K562 (cell line): ENCODE results near the gene MAPKAPK2. TPM values are rescaled to one million over a fixed set of nuclear protein-coding genes. Genes with fewer than 3 reads are reported as not detected.

ENCODE experiments used
- ATF1 ChIP-seq, 2 experiments: fragments of 450-650 bp in 1 of 2; IDR thresholded peaks; 2 replicates each; pipeline ENCODE4 v1.6.1; 2016; ENCODE audit warnings: missing compliant biosample characterization in 1 of 2, missing genetic modification characterization in 1 of 2
- CEBPZ ChIP-seq: fragments of 150-350 bp; IDR thresholded peaks from 2 replicates; pipeline ENCODE4 v1.6.1; 2014; ENCODE audit warnings: low read depth, mild to moderate bottlenecking, low read length, borderline replicate concordance
- E2F4 ChIP-seq: sonication (generic); formaldehyde crosslinking; IDR thresholded peaks from 2 replicates; pipeline ENCODE4 v1.8.0; 2022; ENCODE audit warnings: mild to moderate bottlenecking, low read depth, missing genetic modification reagents
- FOSL1 ChIP-seq: fragments of 200-800 bp; sonication (Bioruptor generic); conservative IDR thresholded peaks from 2 replicates; pipeline ENCODE4 v1.6.1; 2016; ENCODE audit warnings: missing genetic modification characterization, missing compliant biosample characterization
- MEIS2 ChIP-seq: fragments of 450-650 bp; IDR thresholded peaks from 2 replicates; pipeline ENCODE4 v1.6.1; 2014; ENCODE audit warnings: mild to moderate bottlenecking; ENCODE audit not compliant: partially characterized antibody
- NFIC ChIP-seq: fragments of 450-650 bp; IDR thresholded peaks from 2 replicates; pipeline ENCODE4 v1.6.1; 2017; ENCODE audit warnings: mild to moderate bottlenecking, inconsistent platforms
- PML ChIP-seq: IDR thresholded peaks from 2 replicates; pipeline ENCODE4 v1.6.1; 2012; ENCODE audit warnings: low read length, inconsistent platforms
- POLR2AphosphoS5 ChIP-seq: IDR thresholded peaks from 2 replicates; pipeline ENCODE4 v1.6.1; 2011; ENCODE audit warnings: mild to moderate bottlenecking, low read depth, low read length, moderate library complexity; ENCODE audit not compliant: control insufficient read depth, insufficient read depth
- RAD21 ChIP-seq, 2 experiments: fragments of 250-450 bp in 1 of 2; fragments of 450-650 bp in 1 of 2; sonication (Bioruptor Pico) in 1 of 2; formaldehyde crosslinking in 1 of 2; IDR thresholded peaks in 1 of 2; conservative IDR thresholded peaks in 1 of 2; 2 replicates each; pipeline versions ENCODE4 v1.4.0 to v1.8.0; 2020 to 2022; ENCODE audit warnings: mild to moderate bottlenecking in 2 of 2, moderate library complexity in 1 of 2
- SMARCE1 ChIP-seq: fragments of 450-650 bp; IDR thresholded peaks from 2 replicates; pipeline ENCODE4 v1.7.1; 2016; ENCODE audit warnings: mild to moderate bottlenecking
- XRCC3 ChIP-seq: fragments of 450-650 bp; IDR thresholded peaks from 2 replicates; pipeline ENCODE4 v1.6.1; 2017; ENCODE audit warnings: mild to moderate bottlenecking, moderate library complexity
- ZC3H4 ChIP-seq: sonication (generic); formaldehyde crosslinking; IDR thresholded peaks from 2 replicates; pipeline ENCODE4 v1.9.0; 2021; ENCODE audit warnings: missing genetic modification reagents, borderline replicate concordance
- ZFX ChIP-seq: sonication (generic); formaldehyde crosslinking; IDR thresholded peaks from 2 replicates; pipeline ENCODE4 v1.8.0; 2022; ENCODE audit warnings: mild to moderate bottlenecking, missing genetic modification reagents, moderate library complexity
- ZNF239 ChIP-seq: fragments of 250-450 bp; sonication (Bioruptor Pico); IDR thresholded peaks from 2 replicates; pipeline ENCODE4 v1.4.0; 2020; ENCODE audit warnings: mild to moderate bottlenecking
- polyA plus RNA-seq, 8 experiments: library from polyadenylated mRNA; depleted of rRNA in 4 of 8; stranded (reverse) in 5 of 8; unstranded in 3 of 8; fragments of >200 nt; fragmentation: Nextera tagmentation in 2 of 8; fragmentation: Illumina TruSeq in 1 of 8; extraction: Ambion mirVana in 2 of 8; extraction: Trizol in 1 of 8; gene quantifications; 2 replicates each; pipeline versions ENCODE4 v1.2.1 to v1.2.3, GENCODE V29; 2011 to 2014; ENCODE audit warnings: inconsistent platforms in 1 of 8, missing spikeins in 1 of 8
- total RNA-seq, 7 experiments: library from RNA; depleted of rRNA in 6 of 7; stranded (reverse); fragments of >200 nt in 6 of 7; fragmentation: Illumina TruSeq in 2 of 7; extraction: Trizol in 2 of 7; gene quantifications; 2 replicates each; pipeline versions ENCODE4 v1.2.1 to v1.2.3, GENCODE V29; 2011 to 2021; ENCODE audit warnings: low replicate concordance in 1 of 7
- TF ChIP-seq, protein P1 (sequence below): sonication (generic); formaldehyde crosslinking; IDR thresholded peaks from 2 replicates; pipeline ENCODE4 v1.8.0; 2022; ENCODE audit warnings: missing genetic modification reagents, mild to moderate bottlenecking, borderline replicate concordance
- TF ChIP-seq, protein P2 (sequence below): fragments of 450-650 bp; IDR thresholded peaks from 2 replicates; pipeline ENCODE4 v1.6.1; 2016; ENCODE audit warnings: low read depth, mild to moderate bottlenecking, moderate library complexity
- TF ChIP-seq, protein P3 (sequence below): fragments of 450-650 bp; conservative IDR thresholded peaks from 2 replicates; pipeline ENCODE4 v1.6.1; 2016; ENCODE audit warnings: missing genetic modification characterization, low read depth, mild to moderate bottlenecking, missing compliant biosample characterization, moderate library complexity
- TF ChIP-seq, protein P4 (sequence below): fragments of 450-650 bp; formaldehyde crosslinking; IDR thresholded peaks from 2 replicates; pipeline ENCODE4 v1.4.0; 2020; ENCODE audit warnings: mild to moderate bottlenecking, moderate library complexity

Gene MAPKAPK2
- total and polyA plus RNA-seq, 9 of the 15 experiments (the other 6 are each of a cell fraction or from before 2014, with no cell fraction given) = 0.63 to 94.2 (median 52.1) TPM

DNA sequence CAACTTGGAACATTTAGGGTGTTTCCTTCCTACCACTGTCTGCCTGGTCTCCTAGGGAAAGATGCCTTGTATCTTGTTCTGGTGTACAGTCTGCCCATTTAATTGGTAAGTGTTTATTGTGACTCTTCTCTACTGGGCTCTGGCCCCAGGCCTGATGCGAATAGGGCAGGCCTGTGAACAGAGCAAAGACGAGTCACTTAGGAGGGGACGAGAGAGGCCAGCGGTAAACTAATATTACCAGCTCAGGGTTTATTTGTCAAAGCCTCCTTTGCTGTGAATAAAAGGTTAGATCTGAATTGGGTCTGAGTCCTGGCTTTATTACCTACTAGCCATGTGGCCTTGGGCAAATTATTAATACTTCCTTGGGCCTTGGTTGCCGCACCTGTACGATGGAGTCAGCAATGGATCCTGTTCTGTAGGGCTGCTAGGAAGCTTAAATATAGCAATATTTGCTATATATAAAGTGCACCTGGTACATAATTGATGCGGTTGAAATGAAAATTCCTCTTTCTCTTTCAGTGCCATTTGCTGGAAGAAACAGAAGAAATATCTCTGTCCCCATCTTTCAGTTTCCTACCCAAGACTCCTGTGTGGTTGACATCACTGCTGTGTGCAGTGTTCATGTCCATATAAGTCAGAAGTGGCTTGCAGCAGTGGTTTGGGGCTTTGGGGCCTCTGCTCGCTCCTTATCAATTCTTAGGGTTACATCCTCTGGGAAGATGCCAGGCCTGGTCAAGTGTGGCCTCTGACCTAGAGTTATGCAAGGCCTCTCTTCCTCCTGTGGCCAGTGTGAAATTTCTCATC lies 32.4 kb downstream of the MAPKAPK2 start (continued):
- TF ChIP-seq RAD21 (CRISPR knock-in tag; conservative IDR thresholded peaks at IDR 0.05 in 1 of 2, IDR thresholded peaks at IDR 0.05 in 1 of 2) = peak in 1 of 2 experiments; percentile 40; a peak in 2 of 4 replicates
- TF ChIP-seq NFIC = peak; percentile 87
- peak; percentile 53; the same call in 1 of the 2 replicates for TF ChIP-seq PML
- peak; percentile 54; the same call in 1 of the 2 replicates for TF ChIP-seq ZFX (CRISPR knock-in tag)
- TF ChIP-seq, protein P1, sequence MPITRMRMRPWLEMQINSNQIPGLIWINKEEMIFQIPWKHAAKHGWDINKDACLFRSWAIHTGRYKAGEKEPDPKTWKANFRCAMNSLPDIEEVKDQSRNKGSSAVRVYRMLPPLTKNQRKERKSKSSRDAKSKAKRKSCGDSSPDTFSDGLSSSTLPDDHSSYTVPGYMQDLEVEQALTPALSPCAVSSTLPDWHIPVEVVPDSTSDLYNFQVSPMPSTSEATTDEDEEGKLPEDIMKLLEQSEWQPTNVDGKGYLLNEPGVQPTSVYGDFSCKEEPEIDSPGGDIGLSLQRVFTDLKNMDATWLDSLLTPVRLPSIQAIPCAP (CRISPR knock-in tag) = no peak
- TF ChIP-seq, protein P2, sequence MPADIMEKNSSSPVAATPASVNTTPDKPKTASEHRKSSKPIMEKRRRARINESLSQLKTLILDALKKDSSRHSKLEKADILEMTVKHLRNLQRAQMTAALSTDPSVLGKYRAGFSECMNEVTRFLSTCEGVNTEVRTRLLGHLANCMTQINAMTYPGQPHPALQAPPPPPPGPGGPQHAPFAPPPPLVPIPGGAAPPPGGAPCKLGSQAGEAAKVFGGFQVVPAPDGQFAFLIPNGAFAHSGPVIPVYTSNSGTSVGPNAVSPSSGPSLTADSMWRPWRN = peak; percentile 80
- TF ChIP-seq ZNF239 (CRISPR knock-in tag) = peak; percentile 61
- TF ChIP-seq FOSL1 (tag) = peak; percentile 81
- TF ChIP-seq, protein P3, sequence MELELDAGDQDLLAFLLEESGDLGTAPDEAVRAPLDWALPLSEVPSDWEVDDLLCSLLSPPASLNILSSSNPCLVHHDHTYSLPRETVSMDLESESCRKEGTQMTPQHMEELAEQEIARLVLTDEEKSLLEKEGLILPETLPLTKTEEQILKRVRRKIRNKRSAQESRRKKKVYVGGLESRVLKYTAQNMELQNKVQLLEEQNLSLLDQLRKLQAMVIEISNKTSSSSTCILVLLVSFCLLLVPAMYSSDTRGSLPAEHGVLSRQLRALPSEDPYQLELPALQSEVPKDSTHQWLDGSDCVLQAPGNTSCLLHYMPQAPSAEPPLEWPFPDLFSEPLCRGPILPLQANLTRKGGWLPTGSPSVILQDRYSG (tag) = peak; percentile 72
- 0 out of 2 replicates have a peak, but pooled peaks have one; percentile 31 for TF ChIP-seq POLR2AphosphoS5
- TF ChIP-seq ATF1 (CRISPR knock-in tag; IDR thresholded peaks at IDR 0.05) = no peak
- peak; percentile 55 for TF ChIP-seq ATF1 (tag; IDR thresholded peaks at IDR 0.05)
- peak; percentile 17 for TF ChIP-seq MEIS2
- no peak for TF ChIP-seq E2F4 (CRISPR knock-in tag)
- no peak for TF ChIP-seq ZC3H4 (CRISPR knock-in tag)
- TF ChIP-seq SMARCE1 = peak; percentile 69; the same call in 1 of the 2 replicates
- no peak for TF ChIP-seq CEBPZ
- TF ChIP-seq, protein P4, sequence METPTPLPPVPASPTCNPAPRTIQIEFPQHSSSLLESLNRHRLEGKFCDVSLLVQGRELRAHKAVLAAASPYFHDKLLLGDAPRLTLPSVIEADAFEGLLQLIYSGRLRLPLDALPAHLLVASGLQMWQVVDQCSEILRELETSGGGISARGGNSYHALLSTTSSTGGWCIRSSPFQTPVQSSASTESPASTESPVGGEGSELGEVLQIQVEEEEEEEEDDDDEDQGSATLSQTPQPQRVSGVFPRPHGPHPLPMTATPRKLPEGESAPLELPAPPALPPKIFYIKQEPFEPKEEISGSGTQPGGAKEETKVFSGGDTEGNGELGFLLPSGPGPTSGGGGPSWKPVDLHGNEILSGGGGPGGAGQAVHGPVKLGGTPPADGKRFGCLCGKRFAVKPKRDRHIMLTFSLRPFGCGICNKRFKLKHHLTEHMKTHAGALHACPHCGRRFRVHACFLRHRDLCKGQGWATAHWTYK = no peak
- TF ChIP-seq XRCC3 = no peak
